GM12872 (cell line): ENCODE measurements around the gene CACNA1C.

ENCODE experiments used
- CTCF ChIP-seq: IDR thresholded peaks from 3 replicates; pipeline ENCODE4 v1.5.1; 2011; ENCODE audit warnings: low read depth, mild to moderate bottlenecking, low read length, moderate library complexity; ENCODE audit not compliant: insufficient read depth

Gene CACNA1C

GRCh38 chr12:2672863-2673262 lies 620.1 kb downstream of the CACNA1C start:
- no peak for TF ChIP-seq CTCF

GRCh38 chr12:2673966-2674810 lies 621.4 kb downstream of the CACNA1C start:
- TF ChIP-seq CTCF: peak; percentile 42; the same call in 2 of the 3 replicates

GRCh38 chr12:2675776-2676175 lies 623.0 kb downstream of the CACNA1C start:
- no peak for TF ChIP-seq CTCF

- no peak for TF ChIP-seq CTCF
Observed at GRCh38 chr12:2677142-2677880, 624.5 kb downstream of the CACNA1C start.

- no peak for TF ChIP-seq CTCF
Observed at GRCh38 chr12:2678426-2678825, 625.6 kb downstream of the CACNA1C start.

GRCh38 chr12:2679068-2679815 lies 626.5 kb downstream of the CACNA1C start:
- TF ChIP-seq CTCF: no peak
